Prostate gland (tissue), 2 donors: ENCODE data around the gene TMEM234. TPM values are rescaled to one million over a fixed set of nuclear protein-coding genes. Genes with fewer than 3 reads are reported as not detected.

Experiments used
- DNase-seq: peaks from one replicate; pipeline ENCODE4 v3.0.0-alpha.2; 2019; ENCODE audit warnings: low spot score
- H3K27ac ChIP-seq, 2 donors: fragments of 200-600 bp; sonication (generic); 2 replicates each; pipeline ENCODE4 v1.5.1; 2017 to 2019
- H3K27me3 ChIP-seq: fragments of 200-600 bp; sonication (generic); replicated peaks from 2 replicates; pipeline ENCODE4 v1.5.1; 2019; ENCODE audit not compliant: insufficient read depth
- H3K36me3 ChIP-seq, 2 donors: fragments of 200-600 bp; sonication (generic); 1 replicate in 1 of 2; 2 replicates in 1 of 2; pipeline versions ENCODE4 v1.5.1 to v1.8.1; 2017 to 2019
- H3K4me1 ChIP-seq: fragments of 200-600 bp; sonication (generic); replicated peaks from 2 replicates; pipeline ENCODE4 v1.5.1; 2019
- H3K4me3 ChIP-seq, 2 donors: fragments of 200-600 bp; sonication (generic); 2 replicates each; pipeline ENCODE4 v1.5.1; 2017 to 2019
- H3K9me3 ChIP-seq: fragments of 200-600 bp; sonication (generic); 2 replicates; pipeline ENCODE4 v1.5.1; 2017
- CTCF ChIP-seq, 4 experiments: fragments of 200-600 bp in 2 of 4; fragments of 450-650 bp in 2 of 4; sonication (generic) in 2 of 4; IDR thresholded peaks; 1 replicate in 3 of 4; 2 replicates in 1 of 4; pipeline ENCODE4 v1.5.1; 2016 to 2019; ENCODE audit warnings: antibody characterized with exemption in 4 of 4, mild to moderate bottlenecking in 2 of 4, moderate library complexity in 2 of 4
- POLR2A ChIP-seq: fragments of 450-650 bp; IDR thresholded peaks from one replicate; pipeline ENCODE4 v1.6.1; 2016; ENCODE audit warnings: antibody characterized with exemption, mild to moderate bottlenecking
- POLR2AphosphoS5 ChIP-seq: sonication (generic); formaldehyde crosslinking; IDR thresholded peaks from one replicate; pipeline ENCODE4 v1.6.1; 2017; ENCODE audit warnings: antibody characterized with exemption
- WGBS: methylation state at CpG from one replicate; pipeline ENCODE4 v1.1.5; 2018; 5-methylcytosine and 5-hydroxymethylcytosine counted together
- intact Hi-C: fragments of 100-400 bp; cut with DNase I; formaldehyde crosslinking; loops from one replicate; pipeline ENCODE4 v1.14.2; 2022
- total RNA-seq, 2 donors: library from RNA; depleted of rRNA; stranded (reverse); fragments of >200 nt; gene quantifications; one replicate each; pipeline ENCODE4 v1.1.0, GENCODE V29; 2016

Gene TMEM234
- total RNA-seq, 2 donors from 2014 or later = 17.9 to 31.7 TPM

GRCh38 chr1:32195972-32196823, 26.0 kb downstream of the TMEM234 start:
- Histone ChIP-seq H3K27me3 (no peaks in the 10 kb centered on the region), H3K36me3 (peaks cover 26 to 39% of the 10 kb centered on the region in 2 donors), H3K9me3 (no peaks in the 10 kb centered on the region), H3K4me3 (no peak overlapping the region), H3K4me1 (no peaks in the 10 kb centered on the region), H3K27ac (no peak overlapping the region)
- DNase-seq = no peak
- no peak for TF ChIP-seq POLR2AphosphoS5
- no peak for TF ChIP-seq CTCF (IDR thresholded peaks at IDR 0.05)
- TF ChIP-seq POLR2A = no peak
- intact Hi-C loops = no loop called here

GRCh38 chr1:32195531-32195930, 26.6 kb downstream of the TMEM234 start:
- Histone ChIP-seq H3K27me3 (no peaks in the 10 kb centered on the region), H3K9me3 (no peaks in the 10 kb centered on the region), H3K36me3 (peaks cover 28 to 41% of the 10 kb centered on the region in 2 donors), H3K4me3 (no peak overlapping the region), H3K27ac (no peak overlapping the region), H3K4me1 (no peaks in the 10 kb centered on the region)
- DNase-seq = no peak
- 83% methylated on average over 3 of the region's 3 CpGs for WGBS
- TF ChIP-seq POLR2AphosphoS5 (no peak), CTCF (IDR thresholded peaks at IDR 0.05) (no peak), POLR2A (no peak)
- intact Hi-C loops = no loop called here

DNA sequence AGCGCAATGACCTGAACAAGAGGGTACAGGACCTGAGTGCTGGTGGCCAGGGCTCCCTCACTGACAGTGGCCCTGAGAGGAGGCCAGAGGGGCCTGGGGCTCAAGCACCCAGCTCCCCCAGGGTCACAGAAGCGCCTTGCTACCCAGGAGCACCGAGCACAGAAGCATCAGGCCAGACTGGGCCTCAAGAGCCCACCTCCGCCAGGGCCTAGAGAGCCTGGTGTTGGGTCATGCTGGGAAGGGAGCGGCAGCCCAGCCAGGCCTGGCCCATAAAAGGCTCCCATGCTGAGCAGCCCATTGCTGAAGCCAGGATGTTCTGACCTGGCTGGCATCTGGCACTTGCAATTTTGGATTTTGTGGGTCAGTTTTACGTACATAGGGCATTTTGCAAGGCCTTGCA, 27.2 kb downstream of the TMEM234 start:
- WGBS = 95% methylated on average over 5 of the region's 6 CpGs
- intact Hi-C loops = no loop called here

GRCh38 chr1:32192220-32192948, 29.8 kb downstream of the TMEM234 start:
- DNase-seq = no peak

More for the DNA sequence above, 27.2 kb downstream of the TMEM234 start:
- no peak for TF ChIP-seq POLR2AphosphoS5
- no peak for TF ChIP-seq POLR2A
- no peak for TF ChIP-seq CTCF (IDR thresholded peaks at IDR 0.05)
- Histone ChIP-seq H3K9me3 (no peaks in the 10 kb centered on the region), H3K4me1 (no peaks in the 10 kb centered on the region), H3K27me3 (no peaks in the 10 kb centered on the region), H3K27ac (no peak overlapping the region), H3K4me3 (no peak overlapping the region), H3K36me3 (peaks cover 28 to 47% of the 10 kb centered on the region in 2 donors)
- DNase-seq = no peak

More at GRCh38 chr1:32192220-32192948, 29.8 kb downstream of the TMEM234 start:
- Histone ChIP-seq H3K4me1 (no peaks in the 10 kb centered on the region), H3K27ac (no peak overlapping the region), H3K9me3 (no peaks in the 10 kb centered on the region), H3K4me3 (no peak overlapping the region), H3K36me3 (peaks cover 28 to 72% of the 10 kb centered on the region in 2 donors), H3K27me3 (no peaks in the 10 kb centered on the region)
- intact Hi-C loops = no loop called here
- TF ChIP-seq POLR2A (no peak), POLR2AphosphoS5 (no peak), CTCF (IDR thresholded peaks at IDR 0.05) (no peak)
- 95% methylated on average over 8 of the region's 8 CpGs for WGBS
